ENCODE results near the gene INAFM2.

INAFM2 gene

GRCh38 chr15:40344631-40345120 is 21.2 kb downstream of the INAFM2 start:
- Mint-ChIP-seq H3K4me3 (no peak overlapping the region), H3K27ac (no peak overlapping the region), H3K9me3 (no peaks in the 10 kb centered on the region), H3K27me3 (no peaks in the 10 kb centered on the region), H3K36me3 (ENCODE audit: low read depth) (no peaks in the 10 kb centered on the region), H3K4me1 (no peaks in the 10 kb centered on the region)
- DNase-seq (peak; percentile 71), ATAC-seq (peak; percentile 58)

GRCh38 chr15:40345225-40345866 is 21.9 kb downstream of the INAFM2 start:
- H3K4me1 Mint-ChIP-seq: no peaks in the 10 kb centered on the region
- H3K4me3 Mint-ChIP-seq: no peak overlapping the region
- H3K9me3 Mint-ChIP-seq: no peaks in the 10 kb centered on the region
- no peak overlapping the region for H3K27ac Mint-ChIP-seq
- no peaks in the 10 kb centered on the region for H3K36me3 Mint-ChIP-seq (ENCODE audit: low read depth)
- ATAC-seq: no peak
- no peaks in the 10 kb centered on the region for H3K27me3 Mint-ChIP-seq
- DNase-seq: no peak

- H3K9me3 Mint-ChIP-seq: no peaks in the 10 kb centered on the region
- DNase-seq: no peak
- H3K27ac Mint-ChIP-seq: no peak overlapping the region
- no peak overlapping the region for H3K4me3 Mint-ChIP-seq
- no peaks in the 10 kb centered on the region for H3K4me1 Mint-ChIP-seq
- ATAC-seq: no peak
- H3K36me3 Mint-ChIP-seq (ENCODE audit: low read depth): no peaks in the 10 kb centered on the region
- no peaks in the 10 kb centered on the region for H3K27me3 Mint-ChIP-seq
Observed at GRCh38 chr15:40345867-40346578, 22.5 kb downstream of the INAFM2 start.

GRCh38 chr15:40346579-40347558 is 23.4 kb downstream of the INAFM2 start:
- H3K27ac Mint-ChIP-seq: no peak overlapping the region
- ATAC-seq: no peak

DNA sequence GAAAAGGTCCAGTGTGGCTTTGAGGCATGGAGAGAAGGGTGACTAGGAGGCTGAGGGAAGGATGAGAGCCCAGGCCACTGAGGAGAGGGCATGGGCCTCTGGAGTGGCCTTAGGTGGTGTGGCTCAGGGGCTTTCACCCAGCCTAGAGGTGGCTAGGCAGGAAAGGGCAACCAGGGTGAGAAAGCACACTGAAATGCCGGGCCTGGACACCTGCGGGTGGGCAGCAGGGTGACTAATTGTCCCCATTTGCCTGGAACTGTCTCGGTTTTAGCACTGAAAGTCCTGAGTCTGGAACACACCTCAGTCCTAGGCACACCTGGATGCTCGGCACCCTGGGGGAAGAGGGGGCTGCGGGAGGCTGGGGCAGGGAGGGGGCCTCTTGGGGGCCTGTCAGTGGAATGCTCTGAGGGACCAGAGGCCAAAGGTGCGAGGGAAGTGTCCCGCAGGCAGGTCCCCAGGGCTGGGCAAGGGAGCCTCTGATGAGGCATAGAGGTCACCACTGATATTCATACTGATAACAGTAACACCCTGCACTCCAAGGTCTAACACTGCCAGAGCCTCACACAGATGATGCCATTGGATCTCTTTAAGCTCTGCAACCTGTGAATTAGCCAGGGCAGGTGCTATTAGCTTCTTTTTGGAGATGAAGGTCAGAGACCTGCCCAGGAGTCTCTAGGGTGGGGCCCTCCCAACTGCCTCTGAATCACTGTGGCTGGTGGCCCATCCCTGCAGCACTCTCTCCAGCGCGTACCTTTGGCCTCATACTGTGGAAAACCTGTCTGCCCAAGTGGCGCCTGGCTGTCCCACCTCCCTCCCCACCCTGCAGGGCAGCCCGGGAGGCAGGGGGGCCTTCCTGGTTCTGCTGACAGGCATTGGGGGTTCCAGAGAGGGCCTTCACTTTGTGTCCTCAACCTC is 24.3 kb downstream of the INAFM2 start:
- DNase-seq (no peak), ATAC-seq (no peak)
- no peaks in the 10 kb centered on the region for H3K36me3 Mint-ChIP-seq (ENCODE audit: low read depth)
- no peaks in the 10 kb centered on the region for H3K27me3 Mint-ChIP-seq
- no peak overlapping the region for H3K4me3 Mint-ChIP-seq
- no peak overlapping the region for H3K27ac Mint-ChIP-seq
- H3K4me1 Mint-ChIP-seq: no peaks in the 10 kb centered on the region
- H3K9me3 Mint-ChIP-seq: no peaks in the 10 kb centered on the region

More at GRCh38 chr15:40346579-40347558, 23.4 kb downstream of the INAFM2 start:
- Mint-ChIP-seq H3K4me1 (no peaks in the 10 kb centered on the region), H3K27me3 (no peaks in the 10 kb centered on the region), H3K4me3 (no peak overlapping the region), H3K36me3 (ENCODE audit: low read depth) (no peaks in the 10 kb centered on the region), H3K9me3 (no peaks in the 10 kb centered on the region)
- DNase-seq: no peak

- no peaks in the 10 kb centered on the region for H3K36me3 Mint-ChIP-seq (ENCODE audit: low read depth)
- no peaks in the 10 kb centered on the region for H3K4me1 Mint-ChIP-seq
- H3K27me3 Mint-ChIP-seq: no peaks in the 10 kb centered on the region
- H3K9me3 Mint-ChIP-seq: no peaks in the 10 kb centered on the region
- no peak for ATAC-seq
- DNase-seq: no peak
- no peak overlapping the region for H3K27ac Mint-ChIP-seq
- no peak overlapping the region for H3K4me3 Mint-ChIP-seq
Observed at GRCh38 chr15:40348474-40348870, 25.0 kb downstream of the INAFM2 start.

DNA sequence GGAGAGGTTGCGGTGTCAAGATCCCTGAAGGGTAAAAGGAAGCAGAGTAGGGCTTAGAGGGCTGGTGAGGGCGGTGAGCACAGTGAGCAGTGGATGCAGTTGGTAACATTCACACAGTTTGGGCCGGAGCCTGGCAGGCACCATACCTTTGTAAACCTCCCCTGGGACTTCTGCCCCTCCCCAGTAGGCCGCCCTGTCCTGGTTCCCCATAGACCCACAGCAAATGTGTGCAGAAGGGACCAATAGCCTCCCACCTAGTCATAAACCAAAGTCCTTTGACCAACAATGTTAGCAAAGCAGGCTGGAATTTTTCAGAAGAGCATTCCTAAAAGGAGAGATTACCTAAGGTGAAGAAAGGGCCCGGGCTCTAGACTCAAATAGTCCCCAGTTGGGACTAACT is 25.7 kb downstream of the INAFM2 start:
- DNase-seq (no peak), ATAC-seq (no peak)
- no peaks in the 10 kb centered on the region for H3K27me3 Mint-ChIP-seq
- no peak overlapping the region for H3K27ac Mint-ChIP-seq
- H3K36me3 Mint-ChIP-seq (ENCODE audit: low read depth): no peaks in the 10 kb centered on the region
- no peaks in the 10 kb centered on the region for H3K4me1 Mint-ChIP-seq
- no peak overlapping the region for H3K4me3 Mint-ChIP-seq
- H3K9me3 Mint-ChIP-seq: no peaks in the 10 kb centered on the region

DNA sequence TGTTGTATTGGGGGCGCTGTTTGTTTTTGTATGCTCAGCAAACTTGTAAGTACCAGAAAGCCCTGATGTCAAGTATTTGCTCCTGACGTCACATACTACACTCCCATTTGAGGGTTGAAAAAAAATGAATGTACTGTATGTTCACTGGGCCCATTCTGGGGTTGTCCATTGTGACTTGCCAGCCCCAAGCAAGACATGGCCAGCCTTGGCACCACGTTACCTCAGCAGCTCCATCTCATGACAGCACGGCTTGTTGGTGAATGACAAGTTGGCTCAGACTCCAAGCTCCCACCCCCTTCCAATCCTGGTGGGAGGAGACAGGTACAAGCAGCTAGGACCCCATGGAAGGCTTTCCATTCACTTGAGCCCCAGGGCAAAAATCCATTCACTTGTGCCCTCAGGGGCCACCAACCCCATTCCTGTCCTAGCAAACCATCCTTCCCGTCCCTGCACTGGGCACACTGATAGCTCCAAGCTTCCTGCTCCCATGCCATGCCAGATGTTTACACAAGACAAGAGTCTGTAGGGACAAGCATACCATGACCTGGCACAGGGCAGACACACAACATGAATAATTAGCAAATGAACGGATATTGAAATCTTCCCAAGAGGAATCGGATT is 28.9 kb downstream of the INAFM2 start:
- no peaks in the 10 kb centered on the region for H3K36me3 Mint-ChIP-seq (ENCODE audit: low read depth)
- no peak overlapping the region for H3K4me3 Mint-ChIP-seq
- no peaks in the 10 kb centered on the region for H3K4me1 Mint-ChIP-seq
- ATAC-seq (no peak), DNase-seq (no peak)
- H3K9me3 Mint-ChIP-seq: no peaks in the 10 kb centered on the region
- no peaks in the 10 kb centered on the region for H3K27me3 Mint-ChIP-seq
- no peak overlapping the region for H3K27ac Mint-ChIP-seq

GRCh38 chr15:40353697-40354096 is 30.2 kb downstream of the INAFM2 start:
- no peak for DNase-seq
- no peak overlapping the region for H3K4me3 Mint-ChIP-seq
- H3K27ac Mint-ChIP-seq: no peak overlapping the region
- no peaks in the 10 kb centered on the region for H3K36me3 Mint-ChIP-seq (ENCODE audit: low read depth)
- no peak for ATAC-seq
- H3K4me1 Mint-ChIP-seq: peaks cover 2% of the 10 kb centered on the region
- H3K27me3 Mint-ChIP-seq: no peaks in the 10 kb centered on the region
- H3K9me3 Mint-ChIP-seq: no peaks in the 10 kb centered on the region

DNA sequence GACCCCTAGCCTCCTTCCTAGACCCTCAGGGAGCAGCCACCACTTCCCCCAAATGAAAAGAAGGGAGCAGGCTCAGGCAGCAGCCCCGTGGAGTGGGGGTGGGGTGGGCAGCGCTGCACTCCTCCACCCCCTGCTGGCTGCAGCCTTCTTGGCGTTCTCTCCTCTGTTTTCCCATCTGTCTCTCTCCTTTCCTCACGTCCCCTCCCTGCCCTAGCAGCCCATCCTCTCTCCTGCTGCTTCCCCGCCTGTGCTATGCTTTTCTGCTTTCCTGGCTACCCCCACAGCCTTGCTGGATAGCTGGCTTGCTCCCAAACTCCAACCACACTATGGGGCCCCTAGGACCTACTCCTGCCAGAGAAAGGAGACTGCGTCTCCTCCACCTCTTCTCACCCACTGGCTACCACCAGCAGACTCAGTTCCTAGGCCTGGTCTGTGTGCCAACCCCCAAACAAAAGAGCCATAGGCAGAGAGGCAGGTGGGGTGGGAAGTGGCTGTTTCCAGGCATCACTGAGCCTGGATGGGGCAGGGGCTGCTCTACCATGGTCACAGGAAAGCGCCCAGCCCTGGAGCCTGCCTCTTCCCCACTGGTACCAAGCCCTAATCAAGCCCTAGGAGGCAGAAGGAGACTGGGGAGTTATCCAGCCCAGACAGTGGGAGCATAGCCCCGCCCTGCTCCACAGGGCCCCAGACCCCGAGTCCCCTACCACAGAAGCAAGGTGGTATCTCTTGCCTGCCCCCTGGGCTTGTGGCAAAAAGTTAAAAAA is 31.1 kb downstream of the INAFM2 start:
- Mint-ChIP-seq H3K36me3 (ENCODE audit: low read depth) (no peaks in the 10 kb centered on the region), H3K9me3 (no peaks in the 10 kb centered on the region), H3K27me3 (no peaks in the 10 kb centered on the region), H3K4me3 (no peak overlapping the region), H3K4me1 (peaks cover 7% of the 10 kb centered on the region), H3K27ac (no peak overlapping the region)
- DNase-seq (no peak), ATAC-seq (no peak)

- no peak for DNase-seq
- Mint-ChIP-seq H3K4me3 (no peak overlapping the region), H3K27me3 (no peaks in the 10 kb centered on the region), H3K9me3 (no peaks in the 10 kb centered on the region), H3K27ac (no peak overlapping the region), H3K36me3 (ENCODE audit: low read depth) (no peaks in the 10 kb centered on the region), H3K4me1 (peaks cover 7% of the 10 kb centered on the region)
- ATAC-seq: no peak
Observed at GRCh38 chr15:40355976-40356585, 32.6 kb downstream of the INAFM2 start.

GRCh38 chr15:40357246-40357645 is 33.8 kb downstream of the INAFM2 start:
- ATAC-seq (no peak), DNase-seq (no peak)
- Mint-ChIP-seq H3K4me3 (no peak overlapping the region), H3K36me3 (ENCODE audit: low read depth) (no peaks in the 10 kb centered on the region), H3K27ac (no peak overlapping the region), H3K4me1 (peaks cover 7% of the 10 kb centered on the region), H3K27me3 (no peaks in the 10 kb centered on the region), H3K9me3 (no peaks in the 10 kb centered on the region)

All from activated naive CD8-positive, alpha-beta T cell treated with anti-CD3 and anti-CD28 coated beads, Interleukin-2, amount 50 U/mL, for 24 hours (primary cell).